Spleen (tissue), 7 donors: ENCODE results near the gene ADGRF4.

ENCODE experiments used
- POLR2A ChIP-seq, 3 donors: fragments of 450-650 bp; IDR thresholded peaks; one replicate each; pipeline ENCODE4 v1.5.1; 2017; ENCODE audit warnings: antibody characterized with exemption in 3 of 3, mild to moderate bottlenecking in 1 of 3
- POLR2AphosphoS5 ChIP-seq, 3 donors: sonication (generic); formaldehyde crosslinking; IDR thresholded peaks; one replicate each; pipeline ENCODE4 v1.5.1; 2017; ENCODE audit warnings: antibody characterized with exemption in 3 of 3
- TF ChIP-seq, protein P1 (sequence below), 11 experiments: fragments of 200-600 bp in 7 of 11; fragments of 450-650 bp in 4 of 11; sonication (generic) in 4 of 11; IDR thresholded peaks in 8 of 11; conservative IDR thresholded peaks in 3 of 11; 1 replicate in 7 of 11; 2 replicates in 4 of 11; pipeline versions ENCODE4 v1.4.0 to v1.8.0; 2016 to 2021; ENCODE audit warnings: antibody characterized with exemption in 11 of 11, inconsistent platforms in 4 of 11, mild to moderate bottlenecking in 1 of 11
- donor health status: DM: no; HTN: no; CAD: no; lungs with moderate emphysema.
- donor health status: DM: no; HTN: no; CAD: no.
- donor health status: DM: no; HTN: no; CAD: no.

DNA sequence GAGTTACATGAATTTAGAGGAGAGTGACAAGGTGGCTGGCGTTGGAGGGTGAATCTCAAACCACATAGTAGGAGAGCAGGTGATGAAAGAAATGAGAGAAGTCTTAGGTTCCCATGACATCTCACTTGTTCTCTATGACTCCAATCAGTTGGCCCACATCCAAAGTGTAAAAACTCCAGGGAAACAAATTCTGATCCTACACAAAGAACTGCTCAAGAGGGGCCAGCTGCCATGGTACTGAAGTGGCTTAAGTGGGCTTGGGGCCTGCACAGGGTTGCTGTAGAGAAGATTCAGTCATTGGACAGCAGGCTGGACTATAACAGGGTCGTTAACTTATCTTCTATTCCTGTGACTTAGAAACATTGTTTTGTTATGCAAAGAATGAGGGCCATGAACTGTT, 7.6 kb upstream of the ADGRF4 start:
- TF ChIP-seq, protein P1, sequence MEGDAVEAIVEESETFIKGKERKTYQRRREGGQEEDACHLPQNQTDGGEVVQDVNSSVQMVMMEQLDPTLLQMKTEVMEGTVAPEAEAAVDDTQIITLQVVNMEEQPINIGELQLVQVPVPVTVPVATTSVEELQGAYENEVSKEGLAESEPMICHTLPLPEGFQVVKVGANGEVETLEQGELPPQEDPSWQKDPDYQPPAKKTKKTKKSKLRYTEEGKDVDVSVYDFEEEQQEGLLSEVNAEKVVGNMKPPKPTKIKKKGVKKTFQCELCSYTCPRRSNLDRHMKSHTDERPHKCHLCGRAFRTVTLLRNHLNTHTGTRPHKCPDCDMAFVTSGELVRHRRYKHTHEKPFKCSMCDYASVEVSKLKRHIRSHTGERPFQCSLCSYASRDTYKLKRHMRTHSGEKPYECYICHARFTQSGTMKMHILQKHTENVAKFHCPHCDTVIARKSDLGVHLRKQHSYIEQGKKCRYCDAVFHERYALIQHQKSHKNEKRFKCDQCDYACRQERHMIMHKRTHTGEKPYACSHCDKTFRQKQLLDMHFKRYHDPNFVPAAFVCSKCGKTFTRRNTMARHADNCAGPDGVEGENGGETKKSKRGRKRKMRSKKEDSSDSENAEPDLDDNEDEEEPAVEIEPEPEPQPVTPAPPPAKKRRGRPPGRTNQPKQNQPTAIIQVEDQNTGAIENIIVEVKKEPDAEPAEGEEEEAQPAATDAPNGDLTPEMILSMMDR (IDR thresholded peaks at IDR 0.05 in 8 of 11, conservative IDR thresholded peaks at IDR 0.05 in 3 of 11): no peak
- TF ChIP-seq POLR2AphosphoS5 (IDR thresholded peaks at IDR 0.05) (no peak), POLR2A (IDR thresholded peaks at IDR 0.05) (no peak)
